IMR-90 (cell line): ENCODE data around the gene TMCC1. TPM values are rescaled to one million over a fixed set of nuclear protein-coding genes. Genes with fewer than 3 reads are reported as not detected.

Experiments used
- ATAC-seq: fragments of 200-7000 bp; cut with Tn5 transposase; 2 replicates; pipeline ENCODE4 v1.9.1; 2020; ENCODE audit warnings: low read depth, mild to moderate bottlenecking, moderate library complexity
- BruUV-seq: library from RNA; stranded (reverse); fragments of 400-500 nt; replicated peaks from 2 replicates; lab custom pipeline; 2021; lab: Mats Ljungman, UMichigan
- CTCF ChIA-PET: fragments of 300-600 bp; formaldehyde crosslinking; extraction: SDS; loops from one replicate; lab custom pipeline; 2021; ENCODE audit warnings: antibody characterized with exemption; lab: Yijun Ruan, JAX
- POLR2A ChIA-PET: fragments of 300-600 bp; sonication (Branson Sonifier 250); formaldehyde crosslinking; loops from one replicate; lab custom pipeline; 2022; ENCODE audit warnings: antibody characterized with exemption; ENCODE audit not compliant: unreplicated experiment; lab: Charles Lee
- DNase-seq: peaks from one replicate; pipeline ENCODE4 v3.0.0; 2013
- H2AFZ ChIP-seq: replicated peaks from 2 replicates; pipeline ENCODE3; 2013; ENCODE audit warnings: low read length, mild to moderate bottlenecking; ENCODE audit not compliant: poor library complexity
- H2AK5ac ChIP-seq: 2 replicates; pipeline ENCODE4 v1.6.1; 2013; ENCODE audit warnings: low read depth, low read length, inconsistent platforms
- H2AK9ac ChIP-seq: replicated peaks from 2 replicates; pipeline ENCODE3; 2013; ENCODE audit warnings: mild to moderate bottlenecking, low read depth, low read length, moderate library complexity; ENCODE audit not compliant: poor library complexity
- H2BK120ac ChIP-seq: 2 replicates; pipeline ENCODE4 v1.6.1; 2013; ENCODE audit warnings: low read depth, low read length, inconsistent platforms
- H2BK15ac ChIP-seq: 3 replicates; pipeline ENCODE4 v1.6.1; 2013; ENCODE audit warnings: low read depth, low read length, inconsistent platforms
- H2BK20ac ChIP-seq: 2 replicates; pipeline ENCODE4 v1.6.1; 2013; ENCODE audit warnings: low read depth, mild to moderate bottlenecking, inconsistent platforms, low read length, moderate library complexity
- H2BK5ac ChIP-seq: 2 replicates; pipeline ENCODE4 v1.6.1; 2013; ENCODE audit warnings: mild to moderate bottlenecking, low read depth, low read length, inconsistent platforms; ENCODE audit not compliant: poor library complexity, severe bottlenecking
- H3K14ac ChIP-seq: replicated peaks from 2 replicates; pipeline ENCODE4 v1.6.1; 2013; ENCODE audit warnings: low read depth, low read length, inconsistent platforms
- H3K18ac ChIP-seq: 2 replicates; pipeline ENCODE4 v1.6.1; 2013; ENCODE audit warnings: low read depth, low read length, control low read depth
- H3K23ac ChIP-seq: 2 replicates; pipeline ENCODE4 v1.6.1; 2013; ENCODE audit warnings: low read depth, low read length, inconsistent platforms
- H3K27ac ChIP-seq: 2 replicates; pipeline ENCODE4 v1.5.1; 2013; ENCODE audit warnings: mild to moderate bottlenecking, control low read depth, low read length; ENCODE audit not compliant: insufficient read depth
- H3K27me3 ChIP-seq: 2 replicates; pipeline ENCODE4 v1.6.1; 2013; ENCODE audit warnings: low read length; ENCODE audit not compliant: control insufficient read depth, insufficient read depth
- H3K36me3 ChIP-seq: 2 replicates; pipeline ENCODE4 v1.6.1; 2013; ENCODE audit warnings: low read length, mixed read lengths; ENCODE audit not compliant: control insufficient read depth, insufficient read depth
- H3K4ac ChIP-seq: 2 replicates; pipeline ENCODE4 v1.6.1; 2013; ENCODE audit warnings: low read depth, low read length, inconsistent platforms
- H3K4me1 ChIP-seq: 2 replicates; pipeline ENCODE4 v1.6.1; 2013; ENCODE audit warnings: low read length, mixed read lengths; ENCODE audit not compliant: control insufficient read depth, insufficient read depth
- H3K4me2 ChIP-seq: 2 replicates; pipeline ENCODE4 v1.6.1; 2013; ENCODE audit warnings: low read depth, mild to moderate bottlenecking, control low read depth, low read length, moderate library complexity
- H3K4me3 ChIP-seq: 2 replicates; pipeline ENCODE4 v1.5.1; 2013; ENCODE audit warnings: low read depth, mild to moderate bottlenecking, control low read depth, low read length, moderate library complexity; ENCODE audit not compliant: insufficient read depth
- H3K56ac ChIP-seq: 2 replicates; pipeline ENCODE4 v1.6.1; 2013; ENCODE audit warnings: low read length, inconsistent platforms; ENCODE audit not compliant: insufficient read depth; ENCODE audit errors: extremely low read depth
- H3K79me1 ChIP-seq, 2 experiments: 2 replicates each; pipeline ENCODE4 v1.6.1; 2013; ENCODE audit warnings: low read length in 2 of 2, inconsistent platforms in 1 of 2, low read depth in 1 of 2
- H3K9ac ChIP-seq: 2 replicates; pipeline ENCODE4 v1.6.1; 2013; ENCODE audit warnings: low read depth, low read length, control low read depth
- H3K9me1 ChIP-seq: 2 replicates; pipeline ENCODE4 v1.6.1; 2013; ENCODE audit warnings: low read length, inconsistent platforms; ENCODE audit not compliant: insufficient read depth
- H3K9me3 ChIP-seq: 2 replicates; pipeline ENCODE4 v1.6.1; 2013; ENCODE audit warnings: low read length; ENCODE audit not compliant: control insufficient read depth, insufficient read depth
- H4K20me1 ChIP-seq: 2 replicates; pipeline ENCODE4 v1.6.1; 2013; ENCODE audit warnings: low read length, inconsistent platforms; ENCODE audit not compliant: insufficient read depth
- H4K5ac ChIP-seq: 2 replicates; pipeline ENCODE4 v1.6.1; 2013; ENCODE audit warnings: mild to moderate bottlenecking, low read depth, low read length, control low read depth
- H4K8ac ChIP-seq, 2 experiments: 2 replicates each; pipeline ENCODE4 v1.6.1; 2013; ENCODE audit warnings: low read depth in 2 of 2, low read length in 2 of 2, control low read depth in 1 of 2, inconsistent platforms in 1 of 2
- H4K91ac ChIP-seq: 2 replicates; pipeline ENCODE4 v1.6.1; 2013; ENCODE audit warnings: low read depth, low read length, inconsistent platforms; ENCODE audit not compliant: insufficient read depth
- CEBPB ChIP-seq: IDR thresholded peaks from 2 replicates; pipeline ENCODE4 v1.6.1; 2012; ENCODE audit warnings: low read depth, low read length, improper control_type of control experiment
- CTCF ChIP-seq: conservative IDR thresholded peaks from 2 replicates; pipeline ENCODE4 v1.5.1; 2012; ENCODE audit warnings: mild to moderate bottlenecking, low read depth, low read length, improper control_type of control experiment
- WGBS, 2 experiments: methylation state at CpG; one replicate each; pipeline versions ENCODE4 v1.1.5 to v1.1.7; 2013; ENCODE audit warnings: missing lambda C conversion rate in 2 of 2; ENCODE audit not compliant: insufficient read length in 1 of 2; ENCODE audit errors: extremely low coverage in 2 of 2; 5-methylcytosine and 5-hydroxymethylcytosine counted together
- dilution Hi-C: fragments of 300-500 bp; cut with HindIII; formaldehyde crosslinking; loops from one replicate; pipeline ENCODE4 v1.14.3; 2018; ENCODE audit warnings: low sequenced_read_pairs; ENCODE audit not compliant: unreplicated experiment
- in situ Hi-C: fragments of 300-500 bp; cut with MboI; formaldehyde crosslinking; loops from 3 replicates; pipeline ENCODE4 v1.14.3; 2019; ENCODE audit warnings: low sequenced_read_pairs, inconsistent platforms, mixed read lengths
- intact Hi-C: fragments of 100-400 bp; cut with micrococcal nuclease; formaldehyde crosslinking; loops from 2 replicates; pipeline ENCODE4 v1.10.0; 2022
- polyA plus RNA-seq, 3 experiments: library from polyadenylated mRNA; depleted of rRNA; stranded (reverse); fragments of >200 nt; gene quantifications; 2 replicates each; pipeline ENCODE4 v1.2.3, GENCODE V29; 2012; ENCODE audit warnings: low replicate concordance in 1 of 3
- total RNA-seq: library from RNA; depleted of rRNA; stranded (reverse); fragments of >200 nt; gene quantifications from 2 replicates; pipeline ENCODE4 v1.2.3, GENCODE V29; 2012

TMCC1 gene
- total and polyA plus RNA-seq, 2 of the 4 experiments (the other 2 are of a cell fraction), result 5.0 to 7.3 TPM

GRCh38 chr3:129734449-129734848 lies 159.1 kb downstream of the TMCC1 start:
- Histone ChIP-seq H3K9me1 (no peaks in the 10 kb centered on the region; the same call in 1 of the 2 replicates), H3K4me1 (peaks cover 8% of the 10 kb centered on the region), H4K20me1 (no peaks in the 10 kb centered on the region), H3K56ac (no peak overlapping the region), H3K27ac (no peak overlapping the region), H4K5ac (no peak overlapping the region), H3K9me3 (no peaks in the 10 kb centered on the region), H4K91ac (no peak overlapping the region), H3K36me3 (no peaks in the 10 kb centered on the region; the same call in 1 of the 2 replicates), H2BK120ac (no peak overlapping the region), H4K8ac (no peak overlapping the region), H2AFZ (no peak overlapping the region), H2BK15ac (no peak overlapping the region), H3K27me3 (no peaks in the 10 kb centered on the region), H3K18ac (no peak overlapping the region), H3K14ac (no peak overlapping the region), H3K4me2 (no peak overlapping the region), H3K23ac (no peak overlapping the region), H2BK20ac (no peak overlapping the region), H3K9ac (no peak overlapping the region), H3K79me1 (0 out of 4 replicates have a peak, but pooled peaks cover 0 to 3% of the 10 kb centered on the region in 2 experiments), H2BK5ac (no peak overlapping the region), H2AK9ac (no peak overlapping the region), H2AK5ac (no peak overlapping the region), H3K4me3 (no peak overlapping the region), H3K4ac (no peak overlapping the region)
- no TSS peak for BruUV-seq
- in situ Hi-C loops (no loop called here), dilution Hi-C loops (no loop called here), intact Hi-C loops (no loop called here)
- ChIA-PET POLR2A (interaction anchor here (0.7 kb wide), 1 partner anchor 1285 kb away, joined by 5 read pairs; no protein-coding TSS in a partner anchor), CTCF (no interaction called here)
- DNase-seq (no peak), ATAC-seq (no peak)
- 0 out of 2 replicates have a peak, but pooled peaks have one; percentile 29 for TF ChIP-seq CEBPB
- no peak for TF ChIP-seq CTCF
- no CpG with 5 or more reads among the region's 2 CpGs for WGBS, 2 experiments
